ENCODE measurements around the gene SMIM44. TPM values are rescaled to one million over a fixed set of nuclear protein-coding genes. Genes with fewer than 3 reads are reported as not detected.
"Not testable (repeated sequence)": the region's sequence is repeated elsewhere in the genome, so short reads cannot be mapped to it uniquely, and the experiment has no call there.

The SMIM44 gene
- total RNA-seq, 1 donor from 2014 or later = not detected

- Histone ChIP-seq H3K27ac (no peak overlapping the region), H3K4me1 (peaks cover 74% of the 10 kb centered on the region), H3K36me3 (peaks cover 0 to 4% of the 10 kb centered on the region in 2 donors), H3K9me3 (no peaks in the 10 kb centered on the region), H3K4me3 (no peak overlapping the region), H3K27me3 (no peaks in the 10 kb centered on the region)
- intact Hi-C loops (cut with DNase I) = no loop called here
- DNase-seq (ENCODE audit: extremely low spot score in 2 of 2) = no peak
- TF ChIP-seq, protein P1, sequence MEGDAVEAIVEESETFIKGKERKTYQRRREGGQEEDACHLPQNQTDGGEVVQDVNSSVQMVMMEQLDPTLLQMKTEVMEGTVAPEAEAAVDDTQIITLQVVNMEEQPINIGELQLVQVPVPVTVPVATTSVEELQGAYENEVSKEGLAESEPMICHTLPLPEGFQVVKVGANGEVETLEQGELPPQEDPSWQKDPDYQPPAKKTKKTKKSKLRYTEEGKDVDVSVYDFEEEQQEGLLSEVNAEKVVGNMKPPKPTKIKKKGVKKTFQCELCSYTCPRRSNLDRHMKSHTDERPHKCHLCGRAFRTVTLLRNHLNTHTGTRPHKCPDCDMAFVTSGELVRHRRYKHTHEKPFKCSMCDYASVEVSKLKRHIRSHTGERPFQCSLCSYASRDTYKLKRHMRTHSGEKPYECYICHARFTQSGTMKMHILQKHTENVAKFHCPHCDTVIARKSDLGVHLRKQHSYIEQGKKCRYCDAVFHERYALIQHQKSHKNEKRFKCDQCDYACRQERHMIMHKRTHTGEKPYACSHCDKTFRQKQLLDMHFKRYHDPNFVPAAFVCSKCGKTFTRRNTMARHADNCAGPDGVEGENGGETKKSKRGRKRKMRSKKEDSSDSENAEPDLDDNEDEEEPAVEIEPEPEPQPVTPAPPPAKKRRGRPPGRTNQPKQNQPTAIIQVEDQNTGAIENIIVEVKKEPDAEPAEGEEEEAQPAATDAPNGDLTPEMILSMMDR (IDR thresholded peaks at IDR 0.05) = no peak
- TF ChIP-seq POLR2A (IDR thresholded peaks at IDR 0.05) (no peak), POLR2AphosphoS5 (IDR thresholded peaks at IDR 0.05; ENCODE audit: insufficient read depth in 1 of 2, low read depth in 1 of 2) (no peak)
These were observed 25.7 kb upstream of the SMIM44 start for GRCh38 chr19:3508771-3509535.

DNA sequence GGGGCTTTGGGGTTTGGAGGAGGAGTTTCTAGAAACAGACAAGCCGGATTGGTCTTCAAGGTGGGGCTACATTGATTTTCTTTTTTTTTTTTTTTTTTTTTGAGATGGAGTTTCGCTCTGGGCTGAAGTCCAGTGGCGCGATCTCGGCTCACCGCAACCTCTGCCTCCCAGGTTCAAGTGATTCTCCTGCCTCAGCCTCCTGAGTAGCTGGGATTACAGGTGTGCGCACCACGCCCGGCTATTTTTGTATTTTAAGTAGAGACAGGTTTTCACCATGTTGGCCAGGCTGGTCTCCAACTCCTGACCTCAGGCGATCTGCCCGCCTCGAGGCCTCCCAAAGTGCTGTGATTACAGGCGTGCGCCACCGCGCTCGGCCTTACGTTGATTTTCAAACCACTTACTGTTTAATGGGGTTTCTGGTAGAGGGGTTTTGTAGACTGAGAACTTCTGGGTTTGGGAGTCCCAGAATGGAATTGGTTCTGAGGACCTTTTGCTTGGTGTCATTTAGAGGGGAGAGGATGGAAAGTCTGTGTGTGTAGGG is 24.9 kb upstream of the SMIM44 start:
- H3K9me3 ChIP-seq; H3K27ac ChIP-seq; H3K27me3 ChIP-seq; intact Hi-C loops (cut with DNase I); H3K36me3 ChIP-seq; DNase-seq (ENCODE audit: extremely low spot score in 2 of 2): not testable (repeated sequence)
- Histone ChIP-seq H3K4me3 (peak overlapping the region; percentile 93 to 97), H3K4me1 (peaks cover 68% of the 10 kb centered on the region)

GRCh38 chr19:3507371-3508120 is 24.3 kb upstream of the SMIM44 start:
- DNase-seq (ENCODE audit: extremely low spot score in 2 of 2) = no peak
- H3K9me3 ChIP-seq = no peaks in the 10 kb centered on the region
- no peaks in the 10 kb centered on the region for H3K27me3 ChIP-seq
- H3K27ac ChIP-seq = peak overlapping the region; percentile 96
- peaks cover 61% of the 10 kb centered on the region for H3K4me1 ChIP-seq
- H3K4me3 ChIP-seq = peak overlapping the region; percentile 93 to 97
- TF ChIP-seq POLR2AphosphoS5 (IDR thresholded peaks at IDR 0.05; ENCODE audit: insufficient read depth in 1 of 2, low read depth in 1 of 2) = no peak
- TF ChIP-seq, protein P1 (IDR thresholded peaks at IDR 0.05) = no peak
- no peak for TF ChIP-seq POLR2A (IDR thresholded peaks at IDR 0.05)
- peaks cover 0 to 4% of the 10 kb centered on the region in 2 donors for H3K36me3 ChIP-seq
- intact Hi-C loops (cut with DNase I) = no loop called here

GRCh38 chr19:3506384-3507340 is 23.4 kb upstream of the SMIM44 start:
- H3K36me3 ChIP-seq = peaks cover 0 to 4% of the 10 kb centered on the region in 2 donors
- peak overlapping the region; percentile 96 for H3K27ac ChIP-seq
- intact Hi-C loops (cut with DNase I) = no loop called here
- H3K4me3 ChIP-seq = peak overlapping the region; percentile 93 to 97
- no peaks in the 10 kb centered on the region for H3K27me3 ChIP-seq
- no peaks in the 10 kb centered on the region for H3K9me3 ChIP-seq
- peaks cover 56% of the 10 kb centered on the region for H3K4me1 ChIP-seq
- no peak for TF ChIP-seq POLR2A (IDR thresholded peaks at IDR 0.05)
- no peak for TF ChIP-seq POLR2AphosphoS5 (IDR thresholded peaks at IDR 0.05; ENCODE audit: insufficient read depth in 1 of 2, low read depth in 1 of 2)
- TF ChIP-seq, protein P1 (IDR thresholded peaks at IDR 0.05) = no peak
- DNase-seq (ENCODE audit: extremely low spot score in 2 of 2) = no peak
